ENCODE results near the gene GAN.

GAN gene

GRCh38 chr16:81319221-81319912, 4.6 kb downstream of the GAN start:
- no peak for TF ChIP-seq CTCF (conservative IDR thresholded peaks at IDR 0.05)
- H3K27ac ChIP-seq = no peak overlapping the region

GRCh38 chr16:81321039-81321438, 6.3 kb downstream of the GAN start:
- no peak overlapping the region for H3K27ac ChIP-seq
- TF ChIP-seq CTCF (conservative IDR thresholded peaks at IDR 0.05) = no peak

- no peak for TF ChIP-seq CTCF (conservative IDR thresholded peaks at IDR 0.05)
- H3K27ac ChIP-seq = no peak overlapping the region
Measured at GRCh38 chr16:81321536-81321935, 6.8 kb downstream of the GAN start.

GRCh38 chr16:81324808-81325207, 10.0 kb downstream of the GAN start:
- no peak overlapping the region for H3K27ac ChIP-seq
- no peak for TF ChIP-seq CTCF (conservative IDR thresholded peaks at IDR 0.05)

- H3K27ac ChIP-seq = peak overlapping the region; percentile 43; the same call in 1 of the 2 replicates
- TF ChIP-seq CTCF (conservative IDR thresholded peaks at IDR 0.05) = no peak
Measured at GRCh38 chr16:81327011-81327410, 12.2 kb downstream of the GAN start.

- no peak for TF ChIP-seq CTCF (conservative IDR thresholded peaks at IDR 0.05)
Measured at GRCh38 chr16:81327447-81328196, 12.9 kb downstream of the GAN start.

GRCh38 chr16:81329947-81330346, 15.2 kb downstream of the GAN start:
- TF ChIP-seq CTCF (conservative IDR thresholded peaks at IDR 0.05) = no peak
- H3K27ac ChIP-seq = 0 out of 2 replicates have a peak overlapping the region, but pooled peaks have one; percentile 43

More at GRCh38 chr16:81327447-81328196, 12.9 kb downstream of the GAN start:
- peak overlapping the region; percentile 43; the same call in 1 of the 2 replicates for H3K27ac ChIP-seq
